OCI-LY3 (cell line): Measurements from ENCODE around the gene CDV3.

Source experiments
- EZH2phosphoT487 ChIP-seq: fragments of 200-600 bp; shearing (Covaris generic); IDR thresholded peaks from 2 replicates; pipeline ENCODE4 v1.6.1; 2018; ENCODE audit warnings: antibody characterized with exemption, mixed run types, low read depth
- TF ChIP-seq, protein P1 (sequence below): fragments of 200-600, 300-600 bp; sonication (generic); IDR thresholded peaks from 2 replicates; pipeline ENCODE4 v1.5.1; 2014; ENCODE audit warnings: antibody characterized with exemption, low read length, low read depth

DNA sequence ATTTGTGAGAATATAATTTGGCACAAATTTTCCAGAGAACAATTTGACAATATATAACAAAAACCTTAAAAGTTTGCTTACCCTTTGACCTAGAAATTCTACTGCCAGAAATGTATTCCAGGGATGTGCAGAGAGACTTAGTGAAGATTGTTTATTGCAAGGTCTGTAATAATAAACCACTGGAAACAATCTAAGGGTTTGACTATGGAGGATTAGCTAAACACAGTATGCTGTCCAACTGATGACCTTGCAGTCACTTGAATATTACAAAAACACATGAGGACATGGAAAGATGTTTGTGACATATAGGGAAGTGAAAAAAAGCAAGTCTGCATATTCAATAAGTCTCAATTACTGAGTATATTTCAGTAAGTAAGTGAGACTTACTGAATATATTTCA lies 48.1 kb upstream of the CDV3 start:
- TF ChIP-seq, protein P1, sequence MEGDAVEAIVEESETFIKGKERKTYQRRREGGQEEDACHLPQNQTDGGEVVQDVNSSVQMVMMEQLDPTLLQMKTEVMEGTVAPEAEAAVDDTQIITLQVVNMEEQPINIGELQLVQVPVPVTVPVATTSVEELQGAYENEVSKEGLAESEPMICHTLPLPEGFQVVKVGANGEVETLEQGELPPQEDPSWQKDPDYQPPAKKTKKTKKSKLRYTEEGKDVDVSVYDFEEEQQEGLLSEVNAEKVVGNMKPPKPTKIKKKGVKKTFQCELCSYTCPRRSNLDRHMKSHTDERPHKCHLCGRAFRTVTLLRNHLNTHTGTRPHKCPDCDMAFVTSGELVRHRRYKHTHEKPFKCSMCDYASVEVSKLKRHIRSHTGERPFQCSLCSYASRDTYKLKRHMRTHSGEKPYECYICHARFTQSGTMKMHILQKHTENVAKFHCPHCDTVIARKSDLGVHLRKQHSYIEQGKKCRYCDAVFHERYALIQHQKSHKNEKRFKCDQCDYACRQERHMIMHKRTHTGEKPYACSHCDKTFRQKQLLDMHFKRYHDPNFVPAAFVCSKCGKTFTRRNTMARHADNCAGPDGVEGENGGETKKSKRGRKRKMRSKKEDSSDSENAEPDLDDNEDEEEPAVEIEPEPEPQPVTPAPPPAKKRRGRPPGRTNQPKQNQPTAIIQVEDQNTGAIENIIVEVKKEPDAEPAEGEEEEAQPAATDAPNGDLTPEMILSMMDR: no peak
- TF ChIP-seq EZH2phosphoT487: no peak
